Erythroblast (primary cell): ENCODE measurements around the gene PDZRN4.

ENCODE experiments used
- GATA1 ChIP-seq: IDR thresholded peaks from 2 replicates; pipeline ENCODE4 v1.6.1; 2011; ENCODE audit warnings: low read depth, mild to moderate bottlenecking, control low read depth, low read length, moderate library complexity
- POLR2A ChIP-seq: IDR thresholded peaks from 2 replicates; pipeline ENCODE4 v1.6.1; 2011; ENCODE audit warnings: mild to moderate bottlenecking, low read length

DNA sequence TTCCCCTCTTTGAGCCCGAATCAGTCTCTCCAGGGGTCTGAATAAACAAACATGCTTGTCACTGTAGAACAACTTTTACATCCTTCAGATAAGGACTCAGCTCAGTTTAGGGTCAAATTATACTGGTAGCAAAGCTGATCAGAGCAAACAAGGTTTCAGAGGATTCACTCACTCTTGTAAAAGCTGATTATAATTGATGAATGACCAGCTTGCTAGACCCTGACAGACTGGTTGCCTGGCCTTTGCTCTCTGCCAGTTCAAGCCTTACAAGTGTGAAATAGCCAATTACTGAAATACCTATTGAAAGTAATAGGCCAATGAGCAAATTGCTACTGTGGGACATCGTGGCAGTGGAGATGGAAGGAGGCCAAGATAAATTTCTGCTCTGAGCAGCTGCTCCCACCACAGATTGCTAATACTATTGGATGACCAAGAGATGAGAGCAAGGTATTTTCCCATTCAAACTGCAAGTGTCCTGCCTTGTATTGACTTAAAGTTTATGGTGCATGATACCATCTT lies 177.6 kb downstream of the PDZRN4 start:
- TF ChIP-seq POLR2A, result no peak
- TF ChIP-seq GATA1, result no peak
